NCI-H146 treated with DMSO at 0.1 percent for 48 hours (cell line): ENCODE data around the gene ATP9A.

ENCODE experiments used
- DNase-seq: peaks from one replicate; lab custom pipeline; 2025; ENCODE audit not compliant: unreplicated experiment; lab: John Stamatoyannopoulos, UW

ATP9A gene

DNA sequence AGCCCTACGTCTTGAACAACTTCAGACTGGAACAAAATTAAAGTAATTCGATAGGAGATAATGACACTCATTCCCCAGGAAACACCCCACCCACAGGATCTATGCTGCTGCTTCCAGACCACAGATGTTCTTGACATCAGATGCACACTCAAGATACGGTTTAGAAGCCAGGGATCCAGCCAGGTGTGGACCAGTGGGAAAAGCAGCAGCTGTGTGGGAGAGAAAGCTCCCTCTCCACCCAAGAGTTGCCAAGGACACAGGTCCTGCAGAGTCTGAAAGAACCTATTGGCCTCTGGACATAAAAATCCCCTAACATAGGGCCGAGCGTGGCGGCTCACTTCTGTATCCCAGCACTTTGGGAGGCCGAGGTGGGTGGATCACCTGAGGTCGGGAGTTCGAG lies 133.9 kb downstream of the ATP9A start:
- no peak for DNase-seq

DNA sequence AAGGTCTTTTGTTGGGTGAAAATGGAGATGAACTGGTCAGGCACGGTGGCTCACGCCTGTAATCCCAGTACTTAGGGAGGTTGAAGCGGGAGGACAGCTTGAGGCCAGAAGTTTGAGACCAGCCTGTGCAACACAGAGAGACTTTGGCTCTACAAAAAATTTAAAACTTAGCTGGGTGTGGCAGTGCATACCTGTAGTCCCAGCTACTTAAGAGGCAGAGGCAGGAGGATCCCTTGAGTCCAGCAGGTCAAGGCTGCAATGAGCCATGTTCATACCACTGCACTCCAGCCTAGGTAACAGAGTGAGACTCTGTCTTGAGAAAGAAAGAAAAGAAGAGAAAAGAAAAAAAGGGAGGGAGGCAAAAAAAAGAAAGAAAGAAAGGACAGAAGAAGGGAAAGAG lies 134.8 kb downstream of the ATP9A start:
- no peak for DNase-seq

DNA sequence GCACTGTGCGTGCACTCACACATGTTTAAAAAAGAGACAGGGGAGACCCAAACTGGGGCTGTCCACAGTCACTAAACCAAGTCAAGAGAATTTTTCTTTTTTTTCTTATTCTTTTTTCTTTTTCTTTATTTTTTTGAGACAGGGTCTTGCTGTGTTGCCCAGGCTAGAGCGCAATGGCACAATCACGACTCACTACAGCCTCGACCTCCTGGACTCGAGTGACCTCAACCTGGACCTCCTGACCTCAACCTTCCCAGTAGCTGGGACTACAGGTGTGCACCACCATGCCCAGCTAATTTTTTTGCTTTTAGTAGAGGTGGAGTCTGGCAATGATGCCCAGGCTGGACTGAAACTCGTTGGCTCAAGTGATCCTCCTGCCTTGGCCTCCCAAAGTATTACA lies 136.2 kb downstream of the ATP9A start:
- no peak for DNase-seq

DNA sequence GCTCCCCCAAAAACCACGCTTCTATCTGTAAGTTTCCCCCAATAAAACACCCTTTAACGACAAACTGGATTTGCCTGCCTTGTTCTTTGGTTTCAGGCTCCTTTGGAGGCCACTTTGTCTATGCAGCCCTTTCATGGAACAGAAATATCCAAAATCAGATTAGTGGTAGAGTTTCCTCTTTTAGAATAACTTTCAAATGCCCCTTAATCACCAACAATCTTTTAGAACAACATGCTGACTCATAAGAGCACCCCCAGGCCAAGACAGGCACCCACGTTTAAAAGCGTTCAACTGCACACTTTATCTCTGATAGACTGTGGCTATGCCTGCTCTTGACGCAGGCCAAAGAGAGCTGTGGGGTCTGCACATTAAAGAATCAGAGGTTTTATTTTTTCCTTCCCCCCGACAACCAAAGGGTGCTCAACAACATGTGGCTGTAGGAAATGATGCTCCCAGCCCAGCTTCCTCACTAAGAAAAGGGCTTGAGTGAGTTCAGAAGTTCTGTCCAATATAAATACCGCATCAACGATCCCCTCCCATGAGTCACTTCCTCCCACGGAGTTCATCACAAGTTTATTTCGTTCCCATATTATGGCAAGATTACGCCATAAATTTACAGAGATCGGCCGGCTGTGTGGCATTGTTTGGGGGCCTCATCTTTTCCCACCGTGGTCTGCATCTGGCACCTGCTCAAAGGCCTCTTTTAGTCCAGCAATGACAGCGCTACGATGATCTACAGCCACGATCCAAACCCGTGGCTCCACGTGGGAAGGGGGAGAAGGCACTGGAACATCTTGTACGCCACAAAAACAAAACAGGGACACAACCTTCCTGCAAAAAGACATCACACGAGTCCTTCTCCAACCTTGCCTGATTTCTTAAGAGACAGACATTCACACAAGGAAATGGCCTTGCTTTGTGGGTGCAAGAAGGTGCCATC lies 136.9 kb downstream of the ATP9A start:
- no peak for DNase-seq

DNA sequence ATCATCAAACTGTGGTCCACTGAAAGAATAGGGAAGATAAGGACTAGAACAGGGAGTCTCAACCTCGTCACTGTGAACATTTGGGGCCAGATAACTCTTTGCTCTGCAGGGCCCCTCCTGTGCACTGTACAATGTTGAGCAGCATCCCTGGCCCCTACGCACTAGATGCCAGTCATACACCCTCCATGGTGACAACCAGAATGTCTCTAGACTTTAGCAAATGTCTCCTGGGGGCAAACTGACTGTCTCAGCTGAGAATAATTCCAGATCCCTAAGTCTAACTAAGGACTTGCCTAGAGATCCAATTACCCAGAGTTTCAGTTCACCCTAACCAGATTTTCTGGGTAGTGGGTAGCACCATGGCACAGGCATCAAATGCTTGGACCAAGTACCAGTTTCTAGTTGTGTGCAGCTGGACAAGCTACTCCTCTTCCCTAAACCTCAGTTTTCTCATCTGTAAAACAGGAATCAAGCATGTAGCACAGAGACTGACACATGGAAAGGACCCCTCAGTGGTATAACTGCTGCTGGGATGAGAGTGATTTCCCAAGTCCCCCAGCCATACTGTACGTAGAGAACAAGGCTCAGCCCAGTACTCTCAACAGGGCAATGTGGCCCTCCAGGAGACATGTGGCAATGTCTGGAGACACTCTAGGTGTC lies 138.7 kb downstream of the ATP9A start:
- no peak for DNase-seq

DNA sequence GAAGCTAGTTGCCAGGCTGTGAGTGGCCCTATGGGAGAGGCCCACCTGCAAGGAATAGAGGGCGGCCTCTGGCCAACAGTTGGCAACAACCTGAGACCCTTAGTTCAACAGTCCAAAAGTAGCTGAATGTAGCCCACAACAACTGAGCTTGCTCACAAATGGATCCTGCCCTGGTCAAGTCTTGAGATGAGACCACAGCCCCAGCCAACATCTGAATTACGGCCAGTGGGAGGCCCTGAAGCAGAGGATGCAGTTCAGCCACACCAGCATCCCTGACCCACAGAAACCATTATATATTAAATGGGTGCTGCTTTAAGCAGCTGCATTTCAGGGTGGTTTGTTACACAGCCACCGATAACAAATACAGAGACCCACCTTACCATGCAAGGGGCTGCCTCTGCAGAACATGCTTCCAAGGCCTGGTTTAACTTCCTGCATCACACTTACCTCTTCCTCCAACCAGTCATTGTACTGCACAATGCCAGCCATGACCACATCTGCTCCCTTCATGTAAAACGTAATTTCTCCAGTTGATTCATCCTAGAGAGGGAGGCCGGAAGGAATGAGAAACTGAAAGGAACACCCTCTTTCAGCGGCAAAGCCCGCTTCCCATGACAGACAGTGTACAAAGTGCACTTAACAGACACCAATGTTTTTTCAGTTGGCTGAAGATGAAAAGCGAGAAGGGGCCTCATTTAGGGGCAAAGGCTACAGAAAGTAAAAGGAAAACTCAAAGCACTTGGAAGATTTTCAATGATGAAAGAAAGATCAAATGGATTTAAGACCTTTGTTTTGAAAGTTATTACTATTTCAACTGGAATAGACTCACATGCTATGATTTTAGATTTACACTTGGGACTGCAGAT lies 139.4 kb downstream of the ATP9A start:
- DNase-seq = no peak

DNA sequence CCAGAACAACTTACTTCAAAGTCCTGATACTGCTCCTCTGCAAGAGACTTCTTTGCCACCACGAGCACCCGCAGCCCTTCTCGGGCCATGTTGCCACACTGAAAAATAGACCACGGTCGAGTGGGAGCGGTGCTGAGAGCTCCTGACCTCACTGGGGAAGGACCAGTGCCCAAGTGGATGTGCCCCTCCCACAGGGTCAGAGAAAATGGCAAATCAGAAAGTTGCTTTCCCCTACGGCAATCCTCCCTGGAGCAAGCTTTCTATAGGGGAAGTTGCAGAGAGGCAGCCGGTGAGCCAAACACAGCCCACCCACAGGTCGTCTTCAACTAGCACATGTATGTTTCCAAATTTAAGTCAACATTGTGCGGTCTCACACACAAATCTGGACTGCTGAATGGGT lies 140.6 kb downstream of the ATP9A start:
- no peak for DNase-seq

DNA sequence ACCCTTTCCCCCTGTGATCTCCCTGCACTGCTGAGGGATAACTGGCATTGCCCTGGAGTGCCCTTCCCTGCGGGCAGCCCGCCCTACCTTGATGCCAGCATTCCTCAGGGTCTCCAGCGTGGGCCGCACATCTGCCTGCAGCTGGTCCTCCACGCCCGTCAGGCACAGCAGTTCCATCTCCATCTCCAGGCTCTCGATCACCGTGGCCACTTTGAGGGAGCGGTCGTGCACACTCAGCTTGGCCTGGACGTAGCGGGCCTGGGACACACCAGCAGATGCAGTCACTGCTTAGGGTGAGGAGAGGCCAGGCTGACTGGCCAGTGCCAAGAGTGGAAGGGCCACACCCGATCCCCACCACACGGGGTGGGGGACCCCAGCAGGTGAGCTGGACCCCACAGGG lies 143.1 kb downstream of the ATP9A start:
- no peak for DNase-seq

DNA sequence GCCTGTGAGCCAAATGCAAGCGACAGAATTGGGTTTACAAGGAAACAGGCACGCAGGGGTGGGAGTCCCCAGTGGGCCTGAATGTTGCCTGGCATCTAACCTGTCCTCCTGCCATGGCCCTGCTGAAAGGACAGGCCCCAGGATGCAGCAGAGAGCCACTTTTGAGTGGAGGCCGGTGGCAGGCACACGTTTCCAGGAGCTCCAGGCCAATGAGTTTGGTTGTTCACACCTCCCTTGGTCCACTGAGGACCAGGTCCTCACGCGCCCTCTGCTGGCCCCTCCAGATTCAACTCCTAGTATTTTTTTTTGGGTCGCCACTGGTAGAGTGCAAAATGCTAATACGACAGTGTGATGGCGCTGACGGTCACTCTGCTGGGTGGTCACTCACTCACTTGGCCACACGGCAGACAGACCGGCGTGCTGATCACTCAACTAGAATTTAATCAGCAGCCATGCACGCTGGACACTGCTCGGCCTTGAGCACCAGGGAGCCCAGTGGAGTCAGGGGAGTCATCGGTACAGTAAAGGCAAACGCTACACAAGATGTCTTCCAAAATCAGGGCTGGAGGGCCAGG lies 143.9 kb downstream of the ATP9A start:
- peak; percentile 11 for DNase-seq

DNA sequence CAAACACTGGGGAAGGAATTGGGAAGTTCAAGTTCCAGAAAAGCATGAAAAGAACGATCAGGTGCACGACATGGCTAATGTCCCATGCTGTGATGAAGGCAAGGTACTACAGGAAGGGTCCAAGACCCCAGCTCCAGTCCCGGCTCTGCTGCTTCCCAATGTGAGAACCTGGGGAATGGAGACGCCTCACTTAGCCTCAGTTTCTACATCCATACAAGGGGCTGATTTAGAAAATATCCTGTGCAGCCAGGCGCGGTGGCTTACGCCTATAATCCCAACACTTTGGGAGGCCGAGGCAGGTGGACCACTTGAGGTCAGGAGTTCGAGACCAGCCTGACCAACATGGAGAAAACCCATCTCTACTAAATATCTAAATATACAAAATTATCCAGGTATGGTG lies 144.9 kb downstream of the ATP9A start:
- DNase-seq = no peak

DNA sequence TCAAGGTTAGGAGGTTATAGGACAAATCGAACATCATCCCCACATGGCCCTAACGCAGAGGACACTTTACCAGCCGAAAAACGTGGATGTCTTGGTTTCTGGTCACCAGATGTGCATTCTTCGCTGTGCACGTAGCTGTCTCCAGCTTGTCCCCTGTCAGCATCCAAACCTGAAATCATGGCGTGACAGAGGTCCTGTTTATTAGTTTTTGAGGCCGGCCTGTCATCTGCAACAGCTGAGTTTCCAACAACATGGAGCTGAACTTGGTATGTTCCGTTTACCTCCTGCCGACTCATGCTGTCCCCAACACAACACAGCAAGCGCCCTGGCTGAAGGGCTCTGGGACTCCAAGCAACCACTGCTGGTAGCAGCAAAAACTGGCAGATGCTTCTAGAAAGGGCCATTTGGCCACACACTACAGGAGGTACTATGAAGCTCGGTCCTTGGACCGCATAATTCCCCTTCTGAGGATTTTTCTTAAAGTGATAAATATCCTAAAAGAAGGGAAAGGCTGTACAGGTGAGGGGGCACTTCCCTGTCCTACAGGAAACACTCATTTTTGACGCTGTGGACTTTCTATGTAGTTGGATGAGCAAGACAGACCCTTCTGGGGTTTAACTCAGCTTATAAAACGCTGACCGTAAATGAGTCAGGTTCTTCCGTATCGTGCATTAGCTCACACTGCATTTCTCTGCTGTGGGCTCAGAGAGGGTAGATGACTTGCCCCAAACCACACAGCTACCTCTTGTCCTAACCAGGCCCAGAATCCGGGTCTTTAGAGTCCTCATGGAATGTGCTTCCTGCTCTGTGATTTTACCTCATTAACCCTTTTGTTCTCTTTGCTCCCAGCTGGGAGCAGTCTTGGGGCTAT lies 146.0 kb downstream of the ATP9A start:
- no peak for DNase-seq

DNA sequence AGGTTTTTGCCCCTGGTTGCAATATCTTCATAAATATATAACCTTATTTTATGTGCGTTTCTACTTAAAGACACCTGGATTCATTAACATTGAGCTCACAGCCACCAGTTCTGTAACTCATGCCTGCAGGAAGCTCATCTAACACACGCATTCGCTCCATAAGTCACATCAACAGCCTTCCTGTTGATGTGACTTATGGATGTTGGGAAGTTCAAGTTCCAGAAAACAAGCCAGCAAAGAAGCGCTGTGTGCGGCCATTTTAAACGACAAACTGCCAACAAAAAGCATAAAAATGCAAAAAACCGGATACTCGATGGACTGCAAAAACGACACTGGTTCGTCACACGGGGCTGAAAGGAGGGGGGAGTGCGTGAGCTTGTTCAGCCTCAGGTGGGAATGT lies 147.8 kb downstream of the ATP9A start:
- no peak for DNase-seq

DNA sequence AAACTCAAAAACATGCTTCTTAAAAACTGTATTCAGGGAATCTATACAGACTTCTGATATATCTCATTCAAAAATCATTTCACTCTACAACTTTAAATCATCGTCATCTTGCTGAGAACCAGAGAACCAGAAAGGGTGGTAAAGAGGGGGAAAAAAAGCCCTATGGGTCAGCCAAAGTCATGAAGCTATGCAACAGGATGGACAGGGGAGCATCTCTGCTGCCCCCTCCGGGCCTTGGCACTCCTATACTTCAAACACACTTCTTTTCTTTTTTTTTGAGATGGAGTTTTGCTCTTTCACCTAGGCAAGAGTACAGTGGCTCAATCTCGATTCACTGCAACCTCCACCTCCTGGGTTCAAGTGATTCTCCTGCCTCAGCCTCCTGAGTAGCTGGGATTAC lies 152.1 kb downstream of the ATP9A start:
- DNase-seq = no peak

DNA sequence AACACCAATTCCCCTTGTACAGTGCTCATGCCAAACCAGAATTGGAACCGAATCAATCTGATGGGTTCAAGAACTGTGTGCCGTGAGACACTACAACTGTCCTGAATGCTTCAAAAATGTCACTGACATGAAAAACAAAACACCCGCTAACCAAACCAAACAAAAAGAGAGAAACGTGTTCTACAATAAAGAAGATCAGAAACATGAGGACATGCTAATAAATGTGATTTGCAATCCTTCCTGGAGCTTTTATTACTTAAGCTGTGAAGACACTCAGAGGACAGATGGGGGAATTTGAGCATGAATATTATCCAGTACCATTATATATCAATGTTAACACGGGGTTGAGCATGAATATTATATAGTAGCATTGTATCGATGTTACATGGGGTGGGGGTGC lies 153.5 kb downstream of the ATP9A start:
- DNase-seq = no peak

DNA sequence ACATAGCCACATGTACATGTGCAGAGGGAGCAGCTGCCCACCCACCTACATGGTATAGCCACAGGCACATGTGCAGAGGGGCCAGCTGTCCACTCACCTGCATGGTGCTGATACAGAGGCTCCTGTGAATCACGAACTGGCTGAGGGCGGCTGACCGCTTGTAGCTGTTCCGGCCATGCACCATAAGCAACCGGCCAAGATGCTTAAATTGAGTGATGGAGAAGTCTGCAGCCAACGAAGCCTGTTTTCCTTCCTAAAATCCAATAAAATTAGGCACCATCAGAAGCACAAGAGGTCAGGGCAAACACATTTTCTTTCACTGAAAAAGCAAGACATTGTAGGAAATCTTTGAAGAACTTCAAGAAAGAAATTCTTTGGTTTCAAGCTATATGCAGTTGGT lies 154.6 kb downstream of the ATP9A start:
- no peak for DNase-seq

DNA sequence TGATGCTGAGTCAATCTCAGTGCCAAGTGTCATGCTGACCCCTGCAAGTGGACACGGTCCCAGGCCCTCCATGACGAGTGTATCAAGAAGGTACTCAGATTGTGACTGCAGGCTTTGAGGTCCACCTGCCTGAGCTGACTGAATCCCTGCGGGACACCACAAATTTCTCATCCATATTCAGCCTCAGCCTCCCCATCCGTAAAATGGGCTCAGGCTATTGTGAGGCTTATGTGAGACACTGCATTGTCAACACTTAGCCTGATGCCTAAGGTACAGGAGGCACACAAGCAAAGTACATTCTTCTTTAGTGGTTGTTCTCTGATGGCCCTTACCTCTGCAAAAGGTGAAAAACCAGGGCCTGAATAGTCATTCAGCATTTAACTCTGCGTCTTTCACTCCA lies 155.3 kb downstream of the ATP9A start:
- no peak for DNase-seq

DNA sequence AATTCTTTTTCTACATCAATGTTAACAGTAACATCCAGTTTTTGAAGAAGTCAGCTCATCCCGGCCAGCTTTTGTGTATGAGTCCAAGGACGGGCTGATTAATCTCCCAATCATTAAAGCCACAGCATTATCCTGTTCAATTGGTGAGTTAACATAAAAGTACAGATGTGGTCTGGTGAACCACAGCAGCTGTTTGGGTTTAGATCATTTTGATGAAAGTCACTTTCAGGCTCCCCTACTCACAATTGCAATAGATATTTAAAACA lies 156.6 kb downstream of the ATP9A start:
- no peak for DNase-seq

DNA sequence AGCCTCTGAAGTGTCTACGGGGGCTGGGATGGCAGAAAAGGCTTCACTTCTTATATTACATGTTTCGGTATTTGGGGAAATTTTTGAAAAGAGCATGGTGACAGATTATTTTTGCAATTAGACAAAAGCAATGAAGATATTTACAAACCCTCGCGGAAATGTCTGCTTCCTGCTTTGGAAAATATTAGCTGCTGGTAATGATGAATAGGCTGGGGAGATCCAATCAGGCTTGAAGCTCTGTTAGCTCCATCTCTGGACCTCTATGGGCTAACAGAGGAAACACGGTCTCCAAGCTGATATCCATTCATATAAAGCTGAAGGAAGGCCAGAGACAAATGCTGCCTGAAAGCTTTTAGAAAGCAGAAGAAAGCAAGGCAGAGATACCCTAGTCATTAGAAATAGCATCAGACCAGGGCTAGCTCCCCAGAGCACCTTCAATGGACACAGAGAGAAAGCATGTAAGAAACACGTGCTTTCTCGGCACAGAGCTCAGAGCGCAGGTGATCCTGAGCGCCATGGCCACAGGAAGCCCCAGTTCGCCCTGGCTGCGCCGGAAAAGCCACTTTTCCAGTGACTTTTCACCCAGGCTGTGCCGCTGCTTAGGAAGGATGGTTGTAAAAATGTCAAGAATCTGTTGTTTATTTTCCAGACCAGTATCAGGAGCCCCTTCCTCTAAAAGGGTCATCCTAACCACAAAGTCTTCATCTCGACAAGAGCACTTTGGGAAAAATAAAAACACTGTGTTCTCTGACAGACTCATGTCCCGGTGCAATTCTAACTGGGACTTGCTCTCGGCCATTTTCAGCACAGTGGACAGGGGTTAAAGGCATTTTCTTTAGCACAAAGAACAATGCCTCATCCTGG lies 157.2 kb downstream of the ATP9A start:
- no peak for DNase-seq

DNA sequence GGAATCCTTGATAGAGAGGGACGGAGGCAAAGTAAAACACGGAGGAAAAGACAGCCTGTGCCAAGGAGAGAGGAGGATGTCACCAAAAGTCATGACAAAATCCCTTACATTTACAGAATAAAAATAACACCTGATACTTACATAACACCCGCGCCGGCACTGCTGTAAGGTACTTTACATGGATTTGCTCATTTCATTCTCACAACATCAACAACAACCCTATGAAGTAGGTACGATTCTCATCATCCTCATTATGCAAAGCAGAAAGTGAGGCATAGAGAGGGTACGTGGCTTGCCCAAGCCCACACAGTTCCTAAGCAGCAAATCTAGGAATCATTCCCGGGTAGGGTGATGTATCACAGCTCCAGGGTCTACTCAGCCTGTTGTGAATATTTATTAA lies 158.1 kb downstream of the ATP9A start:
- no peak for DNase-seq

DNA sequence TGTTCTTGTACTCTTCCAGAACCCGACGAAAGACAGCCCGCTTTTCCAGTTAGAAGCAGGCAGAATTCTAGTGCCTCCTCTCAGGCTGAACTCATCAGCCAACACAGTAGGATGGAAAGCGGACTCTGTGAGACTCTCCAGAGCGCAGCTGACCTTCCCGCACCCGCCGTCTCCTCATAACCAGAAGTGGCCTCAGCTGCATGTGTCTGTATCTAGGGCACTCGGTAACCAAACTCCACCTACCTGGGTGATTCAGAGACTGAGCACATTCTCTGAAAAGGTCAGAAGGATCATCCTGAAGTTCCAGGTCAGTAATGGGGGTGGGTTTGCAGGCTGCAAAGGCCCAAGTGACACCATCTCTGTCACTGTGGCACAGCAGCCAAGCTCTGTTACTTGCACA lies 158.9 kb downstream of the ATP9A start:
- DNase-seq = no peak
